HepG2 (cell line): ENCODE results near the gene NISCH. TPM values are rescaled to one million over a fixed set of nuclear protein-coding genes. Genes with fewer than 3 reads are reported as not detected.

Experiments used
- ARID2 ChIP-seq: sonication (generic); formaldehyde crosslinking; IDR thresholded peaks from 2 replicates; pipeline ENCODE4 v1.8.1; 2022; ENCODE audit warnings: mild to moderate bottlenecking, missing genetic modification reagents, borderline replicate concordance
- ATAD3A ChIP-seq: sonication (generic); formaldehyde crosslinking; IDR thresholded peaks from 2 replicates; pipeline ENCODE4 v1.4.0; 2020; ENCODE audit warnings: missing genetic modification reagents
- ATF6 ChIP-seq: sonication (generic); formaldehyde crosslinking; conservative IDR thresholded peaks from 2 replicates; pipeline ENCODE4 v1.4.0; 2020; ENCODE audit warnings: missing genetic modification reagents
- DRAP1 ChIP-seq: IDR thresholded peaks from 2 replicates; pipeline ENCODE4 v1.6.1; 2016; ENCODE audit warnings: missing genetic modification reagents, missing compliant biosample characterization
- FOSL2 ChIP-seq: sonication (generic); formaldehyde crosslinking; IDR thresholded peaks from 2 replicates; pipeline ENCODE4 v1.4.0; 2020; ENCODE audit warnings: missing genetic modification reagents
- GTF3A ChIP-seq: sonication (generic); formaldehyde crosslinking; conservative IDR thresholded peaks from 2 replicates; pipeline ENCODE4 v1.4.0; 2020; ENCODE audit warnings: mild to moderate bottlenecking, missing genetic modification reagents
- HNF4A ChIP-seq: sonication (generic); formaldehyde crosslinking; IDR thresholded peaks from 2 replicates; pipeline ENCODE4 v1.4.0; 2020; ENCODE audit warnings: missing genetic modification reagents
- JARID2 ChIP-seq: sonication (generic); formaldehyde crosslinking; IDR thresholded peaks from 2 replicates; pipeline ENCODE4 v1.8.1; 2023; ENCODE audit warnings: missing genetic modification reagents, inconsistent platforms; ENCODE audit not compliant: insufficient replicate concordance
- JUND ChIP-seq: sonication (generic); formaldehyde crosslinking; IDR thresholded peaks from 2 replicates; pipeline ENCODE4 v1.8.0; 2022; ENCODE audit warnings: mild to moderate bottlenecking, missing genetic modification reagents
- KLF9 ChIP-seq: IDR thresholded peaks from 2 replicates; pipeline ENCODE4 v1.6.1; 2016; ENCODE audit warnings: low read depth
- KMT2A ChIP-seq: sonication (generic); formaldehyde crosslinking; IDR thresholded peaks from 2 replicates; pipeline ENCODE4 v1.4.0; 2020; ENCODE audit warnings: missing genetic modification reagents
- MAF1 ChIP-seq: sonication (generic); formaldehyde crosslinking; IDR thresholded peaks from 2 replicates; pipeline ENCODE4 v1.5.0; 2020; ENCODE audit warnings: missing genetic modification reagents, borderline replicate concordance
- MED1 ChIP-seq: sonication (generic); formaldehyde crosslinking; IDR thresholded peaks from 2 replicates; pipeline ENCODE4 v1.4.0; 2020; ENCODE audit warnings: missing genetic modification reagents
- MIER2 ChIP-seq: IDR thresholded peaks from 2 replicates; pipeline ENCODE4 v1.6.1; 2016; ENCODE audit warnings: missing biosample characterization, missing genetic modification reagents
- NFATC3 ChIP-seq: sonication (generic); formaldehyde crosslinking; IDR thresholded peaks from 2 replicates; pipeline ENCODE4 v1.5.1; 2020; ENCODE audit warnings: mild to moderate bottlenecking, missing genetic modification reagents
- NRL ChIP-seq: sonication (generic); formaldehyde crosslinking; IDR thresholded peaks from 2 replicates; pipeline ENCODE4 v1.5.0; 2020; ENCODE audit warnings: missing genetic modification reagents, mild to moderate bottlenecking, moderate library complexity, borderline replicate concordance
- SATB2 ChIP-seq: sonication (generic); formaldehyde crosslinking; IDR thresholded peaks from 2 replicates; pipeline ENCODE4 v1.5.0; 2020; ENCODE audit warnings: missing genetic modification reagents
- USF2 ChIP-seq, 2 experiments: sonication (generic) in 1 of 2; formaldehyde crosslinking in 1 of 2; IDR thresholded peaks; 2 replicates each; pipeline versions ENCODE4 v1.5.1 to v1.6.1; 2011 to 2020; ENCODE audit warnings: borderline replicate concordance in 1 of 2, low read depth in 1 of 2, low read length in 1 of 2, mild to moderate bottlenecking in 1 of 2, missing genetic modification reagents in 1 of 2, moderate library complexity in 1 of 2
- ZBTB7B ChIP-seq: sonication (generic); formaldehyde crosslinking; IDR thresholded peaks from 2 replicates; pipeline ENCODE4 v1.4.0; 2020; ENCODE audit warnings: missing genetic modification reagents
- ZMAT5 ChIP-seq: sonication (generic); formaldehyde crosslinking; IDR thresholded peaks from 2 replicates; pipeline ENCODE4 v1.5.0; 2020; ENCODE audit warnings: mild to moderate bottlenecking, low read depth, missing genetic modification reagents, borderline replicate concordance
- ZNF510 ChIP-seq: sonication (generic); formaldehyde crosslinking; IDR thresholded peaks from 2 replicates; pipeline ENCODE4 v1.4.0; 2020; ENCODE audit warnings: low read depth, mild to moderate bottlenecking, missing genetic modification reagents
- ZNF563 ChIP-seq: sonication (generic); formaldehyde crosslinking; IDR thresholded peaks from 2 replicates; pipeline ENCODE4 v1.8.0; 2022; ENCODE audit warnings: mild to moderate bottlenecking, moderate library complexity, missing genetic modification reagents
- ZNF572 ChIP-seq: sonication (generic); formaldehyde crosslinking; IDR thresholded peaks from 2 replicates; pipeline ENCODE4 v1.5.1; 2020; ENCODE audit warnings: mild to moderate bottlenecking, missing genetic modification reagents
- ZNF784 ChIP-seq: sonication (generic); formaldehyde crosslinking; IDR thresholded peaks from 2 replicates; pipeline ENCODE4 v1.5.1; 2020; ENCODE audit warnings: missing genetic modification reagents, mild to moderate bottlenecking, borderline replicate concordance
- ZSCAN22 ChIP-seq: sonication (generic); formaldehyde crosslinking; IDR thresholded peaks from 2 replicates; pipeline ENCODE4 v1.4.0; 2020; ENCODE audit warnings: mild to moderate bottlenecking, missing genetic modification reagents
- polyA plus RNA-seq, 8 experiments: library from polyadenylated mRNA; depleted of rRNA in 3 of 8; stranded (reverse) in 7 of 8; unstranded in 1 of 8; fragments of >200 nt; fragmentation: Illumina TruSeq in 4 of 8; extraction: Trizol in 4 of 8; gene quantifications; 2 replicates each; pipeline versions ENCODE4 v1.2.1 to v1.2.3, GENCODE V29; 2011 to 2016; ENCODE audit warnings: low read depth in 4 of 8, missing spikeins in 1 of 8, mixed read lengths in 1 of 8; ENCODE audit not compliant: insufficient read depth in 1 of 8
- total RNA-seq, 5 experiments: library from RNA; depleted of rRNA; stranded (reverse); fragments of >200 nt; fragmentation: Illumina TruSeq; extraction: Trizol; gene quantifications; 2 replicates each; pipeline ENCODE4 v1.2.3, GENCODE V29; 2016; ENCODE audit warnings: low read depth in 1 of 5

NISCH gene
- total and polyA plus RNA-seq, 2 of the 13 experiments (the other 11 are each of a cell fraction or from before 2014, with no cell fraction given), result 27.0 to 47.6 TPM

- TF ChIP-seq ZSCAN22 (no peak), MED1 (no peak), USF2 (IDR thresholded peaks at IDR 0.05; ENCODE audit: low read depth, low read length) (no peak), USF2 (CRISPR knock-in tag; IDR thresholded peaks at IDR 0.05; ENCODE audit: borderline replicate concordance) (no peak), ZNF563 (no peak), ZBTB7B (CRISPR knock-in tag) (no peak), NFATC3 (CRISPR knock-in tag) (no peak), FOSL2 (CRISPR knock-in tag) (no peak), MIER2 (CRISPR knock-in tag) (no peak), JARID2 (CRISPR knock-in tag) (no peak), ZNF510 (CRISPR knock-in tag) (no peak), ARID2 (CRISPR knock-in tag) (no peak), SATB2 (CRISPR knock-in tag) (no peak), ZNF784 (CRISPR knock-in tag) (no peak), DRAP1 (peak; percentile 87), HNF4A (CRISPR knock-in tag) (no peak), KMT2A (CRISPR knock-in tag) (no peak), JUND (CRISPR knock-in tag) (no peak), GTF3A (CRISPR knock-in tag) (no peak), ATF6 (CRISPR knock-in tag) (no peak), NRL (CRISPR knock-in tag) (no peak), ATAD3A (no peak), MAF1 (CRISPR knock-in tag) (no peak), ZMAT5 (CRISPR knock-in tag) (no peak), ZNF572 (CRISPR knock-in tag) (0 out of 2 replicates have a peak, but pooled peaks have one; percentile 10), KLF9 (CRISPR knock-in tag) (no peak)
These were observed 1.7 kb upstream of the NISCH start, which contains the start of gene TNNC1 (continued) for GRCh38 chr3:52453496-52454249.
